Liver (tissue), 9 donors: ENCODE measurements around the gene SCIN. TPM values are rescaled to one million over a fixed set of nuclear protein-coding genes. Genes with fewer than 3 reads are reported as not detected.
A peak's percentile ranks its signal among the peaks of the same experiment; 100 is the strongest.
"Not testable (repeated sequence)": the region's sequence is repeated elsewhere in the genome, so short reads cannot be mapped to it uniquely, and the experiment has no call there.

Experiments
- DNase-seq: peaks from one replicate; pipeline ENCODE4 v3.0.0-alpha.2; 2017; ENCODE audit warnings: low spot score
- H3K27ac ChIP-seq, 2 donors: one replicate each; pipeline ENCODE4 v1.7.0; 2013; ENCODE audit warnings: inconsistent platforms in 2 of 2, low read length in 2 of 2, control low read depth in 1 of 2, low read depth in 1 of 2, mild to moderate bottlenecking in 1 of 2
- H3K27me3 ChIP-seq, 4 donors: one replicate each; pipeline versions ENCODE4 v1.6.1 to v1.7.0; 2013; ENCODE audit warnings: low read length in 3 of 4, inconsistent platforms in 1 of 4, mild to moderate bottlenecking in 1 of 4, moderate library complexity in 1 of 4; ENCODE audit not compliant: control insufficient read depth in 4 of 4, insufficient read depth in 4 of 4
- H3K36me3 ChIP-seq, 4 donors: one replicate each; pipeline versions ENCODE4 v1.6.1 to v1.7.0; 2013; ENCODE audit warnings: low read length in 3 of 4, mild to moderate bottlenecking in 3 of 4, low read depth in 1 of 4, moderate library complexity in 1 of 4; ENCODE audit not compliant: control insufficient read depth in 4 of 4, insufficient read depth in 3 of 4
- H3K4me1 ChIP-seq, 4 donors: one replicate each; pipeline versions ENCODE4 v1.6.1 to v1.7.0; 2013; ENCODE audit warnings: low read length in 3 of 4, mild to moderate bottlenecking in 3 of 4, moderate library complexity in 1 of 4; ENCODE audit not compliant: control insufficient read depth in 4 of 4, insufficient read depth in 4 of 4
- H3K4me3 ChIP-seq, 3 donors: one replicate each; pipeline versions ENCODE4 v1.6.1 to v1.7.0; 2013; ENCODE audit warnings: low read length in 3 of 3, control low read depth in 1 of 3, low read depth in 1 of 3, mild to moderate bottlenecking in 1 of 3
- H3K9ac ChIP-seq, 2 donors: one replicate each; pipeline ENCODE4 v1.7.0; 2013; ENCODE audit warnings: low read length in 2 of 2, mild to moderate bottlenecking in 2 of 2, moderate library complexity in 2 of 2, control low read depth in 1 of 2, low read depth in 1 of 2
- H3K9me3 ChIP-seq, 4 donors: one replicate each; pipeline versions ENCODE4 v1.6.1 to v1.7.0; 2013; ENCODE audit warnings: low read length in 3 of 4; ENCODE audit not compliant: control insufficient read depth in 4 of 4
- ATF3 ChIP-seq: IDR thresholded peaks from 2 replicates; pipeline ENCODE4 v1.6.1; 2016; ENCODE audit warnings: antibody characterized with exemption
- CTCF ChIP-seq: fragments of 150-350 bp; IDR thresholded peaks from 2 replicates; pipeline ENCODE4 v1.5.1; 2017; ENCODE audit warnings: improper control_type of control experiment, low read depth, low read length; ENCODE audit not compliant: missing input control
- EGR1 ChIP-seq, 2 donors: IDR thresholded peaks; 2 replicates each; pipeline ENCODE4 v1.6.1; 2016 to 2018; ENCODE audit warnings: antibody characterized with exemption in 2 of 2, low read depth in 2 of 2
- FOXA1 ChIP-seq: IDR thresholded peaks from 2 replicates; pipeline ENCODE4 v1.6.1; 2016; ENCODE audit warnings: antibody characterized with exemption
- GABPA ChIP-seq, 2 donors: IDR thresholded peaks in 1 of 2; conservative IDR thresholded peaks in 1 of 2; 2 replicates each; pipeline ENCODE4 v1.6.1; 2016; ENCODE audit warnings: antibody characterized with exemption in 2 of 2, mild to moderate bottlenecking in 1 of 2, moderate library complexity in 1 of 2
- JUND ChIP-seq, 2 donors: IDR thresholded peaks; 2 replicates each; pipeline ENCODE4 v1.6.1; 2016; ENCODE audit warnings: antibody characterized with exemption in 2 of 2
- MAX ChIP-seq: IDR thresholded peaks from 2 replicates; pipeline ENCODE4 v1.6.1; 2016; ENCODE audit warnings: antibody characterized with exemption
- NR2F2 ChIP-seq: IDR thresholded peaks from 2 replicates; pipeline ENCODE4 v1.6.1; 2016; ENCODE audit warnings: antibody characterized with exemption
- RAD21 ChIP-seq, 2 donors: IDR thresholded peaks; 2 replicates each; pipeline ENCODE4 v1.6.1; 2016; ENCODE audit warnings: antibody characterized with exemption in 2 of 2, mild to moderate bottlenecking in 2 of 2
- REST ChIP-seq: IDR thresholded peaks from 2 replicates; pipeline ENCODE4 v1.6.1; 2016; ENCODE audit warnings: antibody characterized with exemption, mild to moderate bottlenecking
- RXRA ChIP-seq, 2 donors: IDR thresholded peaks; 2 replicates each; pipeline ENCODE4 v1.6.1; 2017 to 2018; ENCODE audit warnings: antibody characterized with exemption in 2 of 2, mild to moderate bottlenecking in 1 of 2
- SP1 ChIP-seq: IDR thresholded peaks from 2 replicates; pipeline ENCODE4 v1.6.1; 2018; ENCODE audit warnings: antibody characterized with exemption, mild to moderate bottlenecking
- TAF1 ChIP-seq: conservative IDR thresholded peaks from 2 replicates; pipeline ENCODE4 v1.6.1; 2016; ENCODE audit warnings: antibody characterized with exemption, mild to moderate bottlenecking
- YY1 ChIP-seq: IDR thresholded peaks from 2 replicates; pipeline ENCODE4 v1.6.1; 2016; ENCODE audit warnings: antibody characterized with exemption, mild to moderate bottlenecking
- ZBTB33 ChIP-seq: IDR thresholded peaks from 2 replicates; pipeline ENCODE4 v1.6.1; 2016; ENCODE audit warnings: antibody characterized with exemption
- WGBS: extraction: QIAGEN DNeasy Blood & Tissue Kit; methylation state at CpG from one replicate; pipeline ENCODE4 v1.1.7; 2013; 5-methylcytosine and 5-hydroxymethylcytosine counted together
- polyA plus RNA-seq, 2 donors: library from polyadenylated mRNA; stranded (reverse) in 1 of 2; unstranded in 1 of 2; fragments of 200-250 nt in 1 of 2; fragments of >200 nt in 1 of 2; fragmentation: Nextera tagmentation in 1 of 2; extraction: Ambion mirVana in 1 of 2; gene quantifications; one replicate each; pipeline versions ENCODE4 v1.2.1 to v1.2.3, GENCODE V29; 2013 to 2015
- total RNA-seq, 2 donors: library from RNA; depleted of rRNA; stranded (reverse); fragments of >200 nt; gene quantifications; one replicate each; pipeline ENCODE4 v1.2.3, GENCODE V29; 2014
- donor health status: healthy.
- donor health status: healthy.
- donor health status: healthy.
- donor health status: healthy.
- donor health status: healthy.

SCIN gene
- total and polyA plus RNA-seq, 4 donors, result 0.05 to 0.23 TPM; not detected in 2

- Histone ChIP-seq H3K9ac (peak overlapping the region; percentile 70 to 77), H3K4me1 (peaks cover 0 to 17% (median 1%) of the 10 kb centered on the region in 4 donors), H3K27ac (peak overlapping the region; percentile 26 to 83), H3K9me3 (no peaks in the 10 kb centered on the region), H3K27me3 (no peaks in the 10 kb centered on the region), H3K36me3 (no peaks in the 10 kb centered on the region), H3K4me3 (peak overlapping the region; percentile 80 to 86 (median 83))
- WGBS, result 14% methylated on average over 12 of the region's 12 CpGs
- peak; percentile 87 for TF ChIP-seq TAF1
- peak; percentile 0 for TF ChIP-seq SP1
- no peak for TF ChIP-seq FOXA1
- TF ChIP-seq EGR1 (IDR thresholded peaks at IDR 0.05; ENCODE audit: low read depth in 2 of 2), result no peak
- peak in 1 of 2 donors; percentile 30 for TF ChIP-seq JUND (IDR thresholded peaks at IDR 0.05)
- peak; percentile 8 for TF ChIP-seq ZBTB33
- TF ChIP-seq NR2F2, result peak; percentile 3
- peak in 1 of 2 donors; percentile 3 for TF ChIP-seq RXRA (IDR thresholded peaks at IDR 0.05)
- TF ChIP-seq MAX, result no peak
- TF ChIP-seq REST, result peak; percentile 3
- DNase-seq, result no peak
Observed at GRCh38 chr7:12687718-12688171, 117.2 kb downstream of the SCIN start.

- H3K36me3 ChIP-seq, H3K4me3 ChIP-seq, DNase-seq, H3K27ac ChIP-seq, H3K27me3 ChIP-seq, H3K9me3 ChIP-seq, H3K9ac ChIP-seq: not testable (repeated sequence)
- WGBS, result 82% methylated on average over 3 of the region's 3 CpGs
- H3K4me1 ChIP-seq, result peaks cover 0 to 17% (median 1%) of the 10 kb centered on the region in 4 donors
Observed at GRCh38 chr7:12688485-12689170, 118.1 kb downstream of the SCIN start.

GRCh38 chr7:12689451-12689850 lies 118.9 kb downstream of the SCIN start:
- Histone ChIP-seq H3K9ac (no peak overlapping the region), H3K36me3 (no peaks in the 10 kb centered on the region), H3K9me3 (no peaks in the 10 kb centered on the region), H3K27ac (no peak overlapping the region), H3K27me3 (no peaks in the 10 kb centered on the region), H3K4me1 (peaks cover 0 to 17% (median 1%) of the 10 kb centered on the region in 4 donors), H3K4me3 (no peak overlapping the region)
- DNase-seq, result no peak
- 80% methylated on average over 2 of the region's 2 CpGs for WGBS
- TF ChIP-seq TAF1, result no peak
- TF ChIP-seq RAD21 (IDR thresholded peaks at IDR 0.05), result no peak
- TF ChIP-seq YY1, result no peak
- no peak for TF ChIP-seq JUND (IDR thresholded peaks at IDR 0.05)
- no peak for TF ChIP-seq NR2F2
- no peak for TF ChIP-seq ATF3
- no peak for TF ChIP-seq EGR1 (IDR thresholded peaks at IDR 0.05; ENCODE audit: low read depth in 2 of 2)
- no peak for TF ChIP-seq GABPA (IDR thresholded peaks at IDR 0.05 in 1 of 2, conservative IDR thresholded peaks at IDR 0.05 in 1 of 2)
- no peak for TF ChIP-seq REST
- TF ChIP-seq CTCF, result no peak
